ENCODE data around the gene PITX3. TPM values are rescaled to one million over a fixed set of nuclear protein-coding genes. Genes with fewer than 3 reads are reported as not detected.

PITX3 gene
- total RNA-seq, 1 donor from 2014 or later = 2.7 TPM

DNA sequence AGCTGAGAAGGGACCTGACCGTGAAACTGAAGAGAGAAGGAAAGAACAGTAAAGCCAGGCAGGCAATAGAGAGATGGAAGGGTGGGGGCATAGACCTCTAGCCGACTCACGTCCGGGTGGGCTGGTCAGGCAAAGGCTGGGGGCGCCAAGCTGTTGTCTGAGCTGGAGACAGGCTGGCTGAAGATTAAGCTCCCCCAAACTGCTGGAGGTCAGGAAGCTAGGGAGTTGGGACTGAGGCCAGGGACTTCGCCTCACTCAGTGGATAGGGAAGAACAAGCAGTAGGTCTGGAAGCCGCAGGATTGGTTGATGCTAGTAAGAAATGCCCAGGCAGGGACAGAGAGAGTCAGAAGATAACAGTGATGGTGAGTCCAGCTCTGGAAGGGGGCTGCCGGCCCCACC lies 5.3 kb downstream of the PITX3 start:
- no peak overlapping the region for H3K4me3 ChIP-seq (ENCODE audit: low read depth, low read length)
- no peak for DNase-seq (ENCODE audit: low read depth)
- no peak for TF ChIP-seq CTCF (conservative IDR thresholded peaks at IDR 0.05; ENCODE audit: low read depth, low read length)

GRCh38 chr10:102235598-102235920 lies 5.8 kb downstream of the PITX3 start:
- no peak for DNase-seq (ENCODE audit: low read depth)
- TF ChIP-seq CTCF (conservative IDR thresholded peaks at IDR 0.05; ENCODE audit: low read depth, low read length) = no peak
- no peak overlapping the region for H3K4me3 ChIP-seq (ENCODE audit: low read depth, low read length)

- no peak for DNase-seq (ENCODE audit: low read depth)
- TF ChIP-seq CTCF (conservative IDR thresholded peaks at IDR 0.05; ENCODE audit: low read depth, low read length) = no peak
- H3K4me3 ChIP-seq (ENCODE audit: low read depth, low read length) = no peak overlapping the region
These were observed 6.3 kb downstream of the PITX3 start for GRCh38 chr10:102234888-102235597.

DNA sequence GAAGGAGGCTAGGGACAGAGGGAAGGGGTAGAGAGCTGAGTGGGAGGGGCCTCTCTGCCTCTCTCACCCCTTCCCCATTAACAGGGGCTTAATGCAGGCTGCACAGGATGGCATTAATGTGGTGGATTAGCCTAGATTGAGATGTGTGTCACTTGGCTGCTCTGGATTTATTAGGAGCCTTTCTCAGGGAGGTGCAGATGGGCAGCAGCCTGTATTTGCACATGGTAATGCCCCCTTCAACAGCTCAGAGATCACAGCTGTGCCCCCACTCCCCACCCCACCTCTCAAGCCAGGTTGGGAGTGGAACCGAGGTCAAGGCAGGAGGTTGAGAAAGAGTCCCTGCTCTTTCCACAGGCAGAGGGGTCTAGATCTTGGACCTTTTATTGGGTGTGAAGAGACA lies 7.3 kb downstream of the PITX3 start:
- TF ChIP-seq CTCF (conservative IDR thresholded peaks at IDR 0.05; ENCODE audit: low read depth, low read length) = no peak
- DNase-seq (ENCODE audit: low read depth) = no peak
- H3K4me3 ChIP-seq (ENCODE audit: low read depth, low read length) = no peak overlapping the region

GRCh38 chr10:102231357-102232318 lies 9.7 kb downstream of the PITX3 start:
- no peak for DNase-seq (ENCODE audit: low read depth)
- peak overlapping the region; percentile 60 for H3K4me3 ChIP-seq (ENCODE audit: low read depth, low read length)
- peak; percentile 84 for TF ChIP-seq CTCF (conservative IDR thresholded peaks at IDR 0.05; ENCODE audit: low read depth, low read length)

GRCh38 chr10:102230861-102231356 lies 10.4 kb downstream of the PITX3 start:
- peak; percentile 47 for TF ChIP-seq CTCF (conservative IDR thresholded peaks at IDR 0.05; ENCODE audit: low read depth, low read length)
- DNase-seq (ENCODE audit: low read depth) = no peak
- H3K4me3 ChIP-seq (ENCODE audit: low read depth, low read length) = peak overlapping the region; percentile 60
